ENCODE results near the gene KMT2D.

KMT2D gene

GRCh38 chr12:49032679-49033447 lies 27.7 kb downstream of the KMT2D start:
- no peak for DNase-seq

GRCh38 chr12:49032276-49032675 lies 28.3 kb downstream of the KMT2D start:
- DNase-seq = no peak

- DNase-seq = no peak
These were observed 28.9 kb downstream of the KMT2D start for GRCh38 chr12:49031573-49032161.

- DNase-seq = no peak
These were observed 29.7 kb downstream of the KMT2D start for GRCh38 chr12:49030714-49031572.

GRCh38 chr12:49030119-49030518 lies 30.5 kb downstream of the KMT2D start:
- no peak for DNase-seq

- no peak for DNase-seq
These were observed 31.8 kb downstream of the KMT2D start for GRCh38 chr12:49028666-49029275.

- DNase-seq = no peak
These were observed 32.6 kb downstream of the KMT2D start for GRCh38 chr12:49027846-49028555.

GRCh38 chr12:49026678-49027480 lies 33.7 kb downstream of the KMT2D start:
- no peak for DNase-seq

GRCh38 chr12:49026101-49026500 lies 34.5 kb downstream of the KMT2D start:
- DNase-seq = no peak

GRCh38 chr12:49025463-49025862 lies 35.1 kb downstream of the KMT2D start:
- no peak for DNase-seq

GRCh38 chr12:49024543-49024942 lies 36.1 kb downstream of the KMT2D start:
- no peak for DNase-seq

GRCh38 chr12:49023812-49024211 lies 36.8 kb downstream of the KMT2D start:
- DNase-seq = no peak

GRCh38 chr12:49022558-49023178 lies 37.9 kb downstream of the KMT2D start:
- DNase-seq = no peak

- DNase-seq = no peak
These were observed 39.2 kb downstream of the KMT2D start for GRCh38 chr12:49021292-49021915.

- DNase-seq = no peak
These were observed 40.2 kb downstream of the KMT2D start for GRCh38 chr12:49020441-49020840.

GRCh38 chr12:49019443-49020324 lies 40.9 kb downstream of the KMT2D start:
- DNase-seq = no peak

- no peak for DNase-seq
These were observed 41.5 kb downstream of the KMT2D start for GRCh38 chr12:49019120-49019430.

- DNase-seq = peak; percentile 92
These were observed 42.1 kb downstream of the KMT2D start, which contains the start of gene PRKAG1 for GRCh38 chr12:49018261-49019119. PRKAG1 (minus strand) TSS chr12:49018776; CDS start chr12:49018740, 36 bp downstream.

GRCh38 chr12:49017891-49018260 lies 42.7 kb downstream of the KMT2D start:
- peak; percentile 8 for DNase-seq
